Posterior cingulate gyrus (tissue), 11 donors: ENCODE results near the gene STARD10.
A peak's percentile ranks its signal among the peaks of the same experiment; 100 is the strongest.

ENCODE experiments used
- DNase-seq, 10 donors: peaks; one replicate each; pipeline versions ENCODE4 v3.0.0 to v3.0.0-alpha.2; 2020 to 2021; ENCODE audit warnings: mixed read lengths in 3 of 10
- intact Hi-C: fragments of 100-400 bp; cut with DNase I; formaldehyde crosslinking; loops from one replicate; pipeline ENCODE4 v1.15.1; 2023

Gene STARD10

DNA sequence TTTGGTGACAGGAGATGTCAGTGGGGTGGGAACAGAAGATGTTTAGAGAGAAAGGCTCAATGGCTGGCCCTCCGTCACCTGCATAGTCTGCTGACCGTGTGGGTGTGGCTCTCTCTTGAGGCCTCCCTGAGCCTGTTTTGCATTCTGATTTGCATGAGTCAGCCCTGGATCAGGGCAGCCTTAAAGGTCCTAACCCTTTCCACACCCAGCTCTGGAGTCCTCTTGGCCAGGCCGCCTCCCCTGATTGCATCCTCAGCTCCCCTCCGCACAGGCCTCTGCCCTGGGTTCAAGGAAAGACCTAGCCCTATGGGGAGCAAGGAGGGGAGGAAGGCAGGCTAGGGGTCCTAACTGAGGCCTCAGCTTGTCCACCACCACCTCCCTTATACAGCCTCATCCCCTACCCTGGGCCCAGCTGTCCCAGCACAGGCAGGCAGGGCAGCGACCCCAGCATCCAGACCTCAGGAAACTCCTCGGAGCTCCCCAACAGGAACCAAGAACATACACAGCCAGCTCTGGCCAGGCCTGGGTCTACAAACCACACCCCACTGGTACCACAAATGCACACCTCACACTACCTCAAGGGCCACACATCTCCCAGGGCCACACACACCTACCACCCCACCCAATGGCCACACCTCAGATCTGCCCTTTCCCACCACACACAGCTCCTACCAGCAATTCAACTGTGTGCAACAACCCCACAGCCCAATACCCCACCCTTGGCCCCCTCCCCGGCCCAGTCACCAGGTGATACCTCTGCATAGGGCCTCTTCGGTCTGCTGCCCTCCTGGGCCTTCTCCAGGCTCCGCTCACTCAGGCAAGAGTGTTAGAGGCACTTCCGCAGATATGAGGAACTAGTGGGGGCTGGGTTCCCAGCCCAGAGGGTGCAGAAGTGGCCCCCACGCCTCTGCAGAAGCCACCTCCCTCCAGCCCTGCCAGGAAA lies 55.4 kb downstream of the STARD10 start:
- DNase-seq: peak in 1 of 10 donors; percentile 79
- intact Hi-C loops: no loop called here

- no peak for DNase-seq
- intact Hi-C loops: no loop called here
Observed at GRCh38 chr11:72737336-72737735, 56.5 kb downstream of the STARD10 start.

- DNase-seq: no peak
- intact Hi-C loops: no loop called here
Observed at GRCh38 chr11:72736452-72737069, 57.3 kb downstream of the STARD10 start.

DNA sequence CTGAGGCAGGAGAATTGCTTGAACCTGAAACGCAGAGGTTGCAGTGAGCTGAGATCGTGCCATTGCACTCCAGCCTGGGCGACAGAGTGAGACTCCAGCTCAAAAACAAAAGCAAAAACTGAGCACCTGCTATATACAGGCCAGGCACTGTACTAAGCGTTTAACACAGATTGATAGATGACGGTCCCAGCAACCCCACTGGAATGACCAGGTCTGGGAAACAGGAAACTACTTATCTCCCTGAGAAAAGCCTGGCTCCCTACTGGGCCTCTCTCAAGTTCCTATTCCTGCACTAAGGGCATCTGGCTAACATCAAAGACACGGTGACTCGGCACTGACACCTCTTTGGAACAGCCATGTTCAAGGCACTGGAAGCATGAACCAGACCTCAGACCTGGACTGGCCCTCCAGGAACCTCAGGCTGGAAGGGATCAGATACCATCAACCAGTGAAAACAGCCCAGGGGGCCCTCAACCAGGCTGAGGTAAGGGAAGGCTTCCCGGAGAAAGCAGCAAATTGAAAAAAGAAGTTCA lies 58.3 kb downstream of the STARD10 start:
- intact Hi-C loops: no loop called here
- DNase-seq: no peak

DNA sequence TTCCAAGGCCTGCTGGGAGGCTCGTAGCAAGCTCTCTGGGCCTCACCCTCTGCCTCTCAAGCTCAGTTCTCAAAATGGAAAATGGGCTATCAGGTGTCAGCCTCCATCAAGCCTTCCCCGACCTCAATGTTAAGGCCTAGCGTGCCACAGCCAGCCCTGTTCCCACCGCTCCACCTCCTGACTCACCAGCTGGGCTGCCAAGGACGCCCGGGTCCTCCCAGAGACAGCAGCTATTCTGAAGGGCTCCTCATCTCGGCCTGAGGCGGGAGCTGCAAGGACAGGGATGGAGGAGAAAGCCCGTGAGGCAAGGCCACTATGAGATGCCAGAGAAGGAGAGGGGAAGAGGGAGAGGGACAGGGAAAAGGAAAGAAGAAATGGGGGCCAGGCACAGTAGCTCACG lies 61.5 kb downstream of the STARD10 start:
- intact Hi-C loops: no loop called here
- peak in 2 of 10 donors; percentile 52 to 84 for DNase-seq

- DNase-seq: no peak
- intact Hi-C loops: no loop called here
Observed at GRCh38 chr11:72730737-72731136, 63.1 kb downstream of the STARD10 start.

DNA sequence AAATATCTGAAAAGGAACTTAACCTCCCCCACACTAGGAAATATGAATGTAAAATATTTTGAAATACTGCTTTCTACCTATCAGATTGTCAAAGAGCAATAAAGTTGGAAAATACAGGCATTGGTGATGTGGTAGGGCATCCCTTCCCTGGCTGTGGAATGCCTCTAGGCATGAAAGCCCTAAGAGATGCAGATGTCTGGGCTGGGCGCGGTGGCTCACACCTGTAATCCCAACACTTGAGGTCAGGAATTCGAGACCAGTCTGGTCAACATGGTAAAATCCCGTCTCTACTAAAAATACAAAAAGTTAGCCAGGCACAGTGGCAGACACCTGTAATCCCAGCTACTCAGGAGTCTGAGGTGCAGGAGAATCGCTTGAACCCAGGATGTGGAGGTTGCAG lies 63.6 kb downstream of the STARD10 start:
- no peak for DNase-seq
- intact Hi-C loops: no loop called here

GRCh38 chr11:72727521-72727920 lies 66.3 kb downstream of the STARD10 start:
- intact Hi-C loops: no loop called here
- no peak for DNase-seq

DNA sequence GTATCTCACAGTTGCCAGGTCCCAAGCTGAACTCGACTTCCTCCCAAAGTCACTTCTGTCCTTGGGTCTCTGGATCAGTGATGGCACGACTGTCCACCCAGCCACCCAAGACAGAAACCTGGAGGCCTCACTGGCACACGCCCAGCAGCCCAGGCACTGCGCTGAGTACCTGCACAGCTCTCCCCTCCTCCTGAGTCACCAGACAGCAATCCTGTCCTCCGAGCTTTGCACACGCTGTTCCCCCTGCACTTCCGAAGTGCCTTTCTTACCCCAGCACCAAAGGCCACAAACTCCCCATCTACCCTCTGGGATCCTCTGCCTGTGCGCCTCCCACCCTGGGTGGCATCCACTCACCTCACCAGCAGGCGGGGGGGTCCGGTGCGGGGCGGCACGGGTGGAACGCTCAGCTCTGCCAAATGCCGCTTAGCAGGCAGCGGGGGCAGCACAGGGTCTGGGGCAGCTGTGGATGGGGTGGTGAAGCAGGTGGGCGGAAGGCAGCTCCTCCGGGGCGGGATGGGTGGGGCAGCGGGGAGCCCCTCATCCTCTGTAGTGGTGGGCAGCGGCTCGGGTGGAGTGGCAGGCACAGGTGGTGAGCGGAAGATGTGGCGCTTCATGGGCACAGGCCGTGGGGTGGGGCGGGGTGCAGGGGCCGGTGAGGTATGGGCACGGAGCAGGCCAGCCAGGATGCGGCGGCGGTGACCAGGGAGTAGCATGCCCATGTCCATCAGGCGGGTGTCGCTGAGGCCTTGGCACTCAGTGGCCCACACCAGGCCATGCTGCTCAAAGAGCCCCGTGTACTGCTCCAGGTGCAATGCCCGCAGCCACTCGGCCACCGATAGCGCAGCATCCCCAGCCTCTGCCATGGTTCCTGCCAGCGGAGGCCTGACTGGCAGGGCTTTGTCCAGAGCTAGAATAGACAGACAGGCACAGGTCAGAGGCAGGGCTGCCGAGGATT lies 67.3 kb downstream of the STARD10 start:
- no peak for DNase-seq
- intact Hi-C loops: no loop called here

- intact Hi-C loops: loop anchor here (1.0 kb wide), 2 partner anchors 68 to 453 kb away; no protein-coding TSS in a partner anchor
- DNase-seq: no peak
Observed at GRCh38 chr11:72725724-72726028, 68.2 kb downstream of the STARD10 start.

DNA sequence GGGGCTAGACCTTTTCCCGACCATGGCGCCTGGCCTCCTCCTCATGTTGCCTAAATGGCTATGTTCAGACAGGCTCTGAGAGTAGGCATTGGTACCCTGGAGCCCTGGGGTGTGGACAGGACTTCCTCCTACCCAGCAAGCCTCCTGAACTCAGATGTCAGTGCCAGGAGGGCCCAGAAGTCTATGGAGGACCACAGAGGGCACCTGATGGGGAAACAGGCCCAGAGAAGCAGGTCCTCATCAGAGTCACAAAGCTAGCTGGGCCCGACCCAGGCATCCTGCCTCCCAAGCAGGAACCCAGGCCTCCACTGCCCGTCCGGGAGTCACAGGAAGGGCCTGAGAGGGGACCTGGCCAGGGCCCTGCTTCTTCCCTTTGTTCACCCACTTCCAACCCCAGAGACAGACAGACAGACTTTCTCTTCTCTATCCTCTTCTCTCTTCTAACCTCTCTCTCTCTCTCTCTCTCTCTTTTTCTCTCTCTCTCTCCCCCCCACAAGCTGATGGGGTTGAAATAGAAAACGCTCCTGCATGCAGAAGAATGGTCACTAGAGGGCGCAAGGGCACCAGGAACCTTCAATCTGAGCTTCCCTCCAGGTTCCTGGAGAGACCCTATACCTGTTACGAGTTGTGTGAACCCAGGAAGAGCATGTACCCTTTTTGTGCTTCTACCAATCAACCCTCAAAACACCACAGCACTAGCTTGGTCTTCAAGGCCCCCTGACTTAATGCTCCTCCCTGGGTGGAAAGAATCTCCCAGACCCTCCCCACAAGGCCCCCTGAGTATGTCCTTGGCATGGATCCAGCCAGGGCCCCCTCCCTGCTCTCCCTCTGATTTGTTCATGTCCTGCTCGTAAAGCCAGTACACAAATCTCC lies 68.8 kb downstream of the STARD10 start:
- DNase-seq: peak in 8 of 10 donors; percentile 42 to 96 (median 78)
- intact Hi-C loops: loop anchor here (1.0 kb wide), 2 partner anchors 68 to 453 kb away; no protein-coding TSS in a partner anchor

GRCh38 chr11:72724021-72724551 lies 69.8 kb downstream of the STARD10 start:
- DNase-seq: no peak

GRCh38 chr11:72723508-72723907 lies 70.3 kb downstream of the STARD10 start:
- intact Hi-C loops: no loop called here

More at GRCh38 chr11:72724021-72724551, 69.8 kb downstream of the STARD10 start:
- intact Hi-C loops: no loop called here

DNA sequence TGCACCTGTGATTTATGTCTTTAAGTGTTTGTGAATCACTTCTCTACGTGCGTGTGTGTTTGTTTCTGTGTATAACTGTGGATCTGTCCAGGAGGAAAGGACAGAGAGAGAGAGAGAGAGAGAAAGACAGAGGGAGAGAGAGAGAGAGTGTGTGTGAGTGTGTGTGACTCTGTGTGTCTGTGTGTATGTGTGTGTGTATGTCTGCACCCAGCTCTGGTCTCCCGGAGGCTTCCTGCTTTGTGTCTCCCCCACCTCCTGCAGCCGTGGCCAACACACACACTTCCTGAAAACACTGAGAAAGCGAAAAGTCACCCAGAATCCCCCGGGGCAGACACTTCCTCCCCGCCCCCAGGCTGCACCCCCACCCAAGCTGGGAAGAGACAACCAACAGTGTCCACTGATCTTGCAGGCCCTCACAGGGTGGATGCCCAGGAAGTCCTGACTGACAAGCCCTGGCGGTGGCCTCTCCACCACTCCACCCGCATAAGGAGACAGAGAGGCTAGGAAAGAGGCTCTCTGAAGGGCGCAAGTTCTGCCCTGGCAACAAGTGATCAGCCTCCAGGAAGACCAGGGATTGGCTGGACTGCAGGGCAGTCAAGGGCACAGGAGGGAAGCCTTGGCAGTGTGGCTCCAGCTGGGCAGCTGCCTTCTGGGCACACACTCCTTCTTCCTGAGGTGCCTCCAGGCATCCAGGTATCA lies 71.6 kb downstream of the STARD10 start:
- peak; percentile 60 to 96 (median 81) for DNase-seq
- intact Hi-C loops: no loop called here

More at GRCh38 chr11:72723508-72723907, 70.3 kb downstream of the STARD10 start:
- DNase-seq: no peak

GRCh38 chr11:72721689-72722049 lies 72.2 kb downstream of the STARD10 start:
- peak in 1 of 10 donors; percentile 70 for DNase-seq
- intact Hi-C loops: no loop called here

GRCh38 chr11:72721276-72721675 lies 72.6 kb downstream of the STARD10 start:
- DNase-seq: no peak
- intact Hi-C loops: no loop called here

GRCh38 chr11:72720784-72721183 lies 73.1 kb downstream of the STARD10 start:
- DNase-seq: peak in 1 of 10 donors; percentile 33
- intact Hi-C loops: no loop called here

GRCh38 chr11:72720047-72720446 lies 73.8 kb downstream of the STARD10 start:
- intact Hi-C loops: no loop called here
- DNase-seq: peak in 1 of 10 donors; percentile 74

DNA sequence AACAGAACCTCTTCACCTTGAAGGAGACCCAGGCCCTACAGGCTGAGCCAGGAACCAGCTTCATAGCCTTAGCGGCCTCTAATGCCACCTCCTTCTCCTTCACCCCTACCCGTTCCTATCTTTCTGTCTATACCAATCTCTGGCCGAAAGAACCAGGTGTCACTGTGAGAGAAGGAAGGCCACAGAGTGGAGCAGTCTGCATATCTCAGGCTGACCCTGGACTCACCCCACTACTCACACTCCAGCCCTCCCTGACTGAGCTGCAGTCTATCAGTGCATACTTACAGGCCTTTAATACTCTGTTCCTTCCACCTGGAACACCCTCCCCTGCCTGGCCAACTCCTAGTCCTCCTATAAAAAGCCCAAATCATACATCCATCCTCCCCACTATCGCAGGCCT lies 74.3 kb downstream of the STARD10 start:
- DNase-seq: no peak
- intact Hi-C loops: no loop called here
